ENCODE data around the gene TBC1D7. TPM values are rescaled to one million over a fixed set of nuclear protein-coding genes. Genes with fewer than 3 reads are reported as not detected.

The TBC1D7 gene
- total and polyA plus RNA-seq, 2 of the 4 experiments (the other 2 are of a cell fraction), result 14.3 to 22.6 TPM

DNA sequence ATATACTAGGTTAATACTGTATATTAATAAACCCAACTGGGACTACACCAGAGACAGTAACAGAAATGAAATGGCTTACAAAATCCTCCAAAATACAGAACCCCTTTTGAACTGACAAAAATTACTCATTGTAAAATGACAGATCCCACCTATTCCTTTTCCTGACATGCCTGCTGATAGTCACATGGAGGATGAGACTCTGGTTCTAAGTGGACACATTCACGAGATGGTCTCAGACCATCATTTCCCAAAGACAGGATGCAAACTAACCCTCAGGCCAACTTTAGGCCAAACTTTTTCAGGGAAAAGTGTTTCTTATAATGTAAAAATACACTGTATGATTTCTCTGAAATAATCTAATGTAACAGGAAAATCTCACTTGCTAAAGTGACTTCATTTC, 22.5 kb downstream of the TBC1D7 start:
- no CpG with 5 or more reads among the region's 1 CpG for WGBS, 2 experiments (ENCODE audit: extremely low coverage in 2 of 2, insufficient read length in 1 of 2)
- intact Hi-C loops (cut with micrococcal nuclease), result no loop called here

More for the DNA sequence above, 22.5 kb downstream of the TBC1D7 start:
- TF ChIP-seq BHLHE40 (IDR thresholded peaks at IDR 0.05; ENCODE audit: low read depth, low read length) (no peak), RCOR1 (IDR thresholded peaks at IDR 0.05; ENCODE audit: insufficient replicate concordance, low read length) (no peak), CHD1 (IDR thresholded peaks at IDR 0.05; ENCODE audit: low read depth, low read length) (no peak), MAZ (IDR thresholded peaks at IDR 0.05; ENCODE audit: borderline replicate concordance, low read depth, low read length) (no peak), SMC3 (IDR thresholded peaks at IDR 0.05; ENCODE audit: low read depth, low read length) (no peak), POLR2A (IDR thresholded peaks at IDR 0.05; ENCODE audit: low read depth, low read length) (no peak), CEBPB (IDR thresholded peaks at IDR 0.05; ENCODE audit: low read depth, low read length) (no peak), MXI1 (IDR thresholded peaks at IDR 0.05; ENCODE audit: borderline replicate concordance, low read depth, low read length) (no peak), FOS (IDR thresholded peaks at IDR 0.05; ENCODE audit: low read depth, low read length) (no peak), NFE2L2 (IDR thresholded peaks at IDR 0.05; ENCODE audit: low read depth, low read length) (no peak)
- POLR2A ChIA-PET (ENCODE audit: unreplicated experiment), result no interaction called here
- no peak overlapping the region for H2BK5ac ChIP-seq (ENCODE audit: low read depth, low read length, poor library complexity, severe bottlenecking)
- no peak overlapping the region for H4K91ac ChIP-seq (ENCODE audit: insufficient read depth, low read depth, low read length)
- no peak overlapping the region for H2AK5ac ChIP-seq (ENCODE audit: low read depth, low read length)
- H4K8ac ChIP-seq (ENCODE audit: low read depth in 2 of 2, low read length in 2 of 2), result no peak overlapping the region
- H4K20me1 ChIP-seq (ENCODE audit: insufficient read depth, low read length), result no peaks in the 10 kb centered on the region
- no peak overlapping the region for H3K4me3 ChIP-seq (ENCODE audit: insufficient read depth, low read depth, low read length)
- no peaks in the 10 kb centered on the region for H3K27me3 ChIP-seq (ENCODE audit: control insufficient read depth, insufficient read depth, low read length)
- no peak overlapping the region for H2AFZ ChIP-seq (replicated peaks; ENCODE audit: low read length, poor library complexity)
- no peak for DNase-seq
- H3K4ac ChIP-seq (ENCODE audit: low read depth, low read length), result no peak overlapping the region
- peaks cover 10% of the 10 kb centered on the region for H3K4me1 ChIP-seq (ENCODE audit: control insufficient read depth, insufficient read depth, low read length)
- H3K23ac ChIP-seq (ENCODE audit: low read depth, low read length), result no peak overlapping the region
- H3K36me3 ChIP-seq (ENCODE audit: control insufficient read depth, insufficient read depth, low read length), result peaks cover 13% of the 10 kb centered on the region; the same call in 1 of the 2 replicates
- in situ Hi-C loops (cut with MboI; ENCODE audit: low sequenced_read_pairs), result no loop called here
- H3K27ac ChIP-seq (ENCODE audit: insufficient read depth, low read length), result no peak overlapping the region
- peaks cover 8% of the 10 kb centered on the region for H3K9me1 ChIP-seq (ENCODE audit: insufficient read depth, low read length)
- H2BK20ac ChIP-seq (ENCODE audit: low read depth, low read length), result no peak overlapping the region
- peaks cover 6 to 11% of the 10 kb centered on the region in 2 experiments; a peak in 2 of 4 replicates for H3K79me1 ChIP-seq (ENCODE audit: low read depth in 1 of 2, low read length in 2 of 2)
- BruUV-seq (replicated peaks), result no TSS peak
- ATAC-seq (ENCODE audit: low read depth), result no peak
- H3K18ac ChIP-seq (ENCODE audit: low read depth, low read length), result no peak overlapping the region
- H3K56ac ChIP-seq (ENCODE audit: extremely low read depth, insufficient read depth, low read length), result no peak overlapping the region
- H2BK120ac ChIP-seq (ENCODE audit: low read depth, low read length), result no peak overlapping the region
- CTCF ChIA-PET, result interaction anchor here (1.5 kb wide), 1 partner anchor 17 kb away, joined by 5 read pairs; no protein-coding TSS in a partner anchor
- dilution Hi-C loops (cut with HindIII; ENCODE audit: low sequenced_read_pairs, unreplicated experiment), result no loop called here
- H3K4me2 ChIP-seq (ENCODE audit: low read depth, low read length), result no peak overlapping the region
- no peaks in the 10 kb centered on the region for H3K9me3 ChIP-seq (ENCODE audit: control insufficient read depth, insufficient read depth, low read length)
- H3K9ac ChIP-seq (ENCODE audit: low read depth, low read length), result no peak overlapping the region
- H4K5ac ChIP-seq (ENCODE audit: low read depth, low read length), result no peak overlapping the region
- H3K14ac ChIP-seq (replicated peaks; ENCODE audit: low read depth, low read length), result no peak overlapping the region
- H2BK15ac ChIP-seq (ENCODE audit: low read depth, low read length), result no peak overlapping the region
- no peak overlapping the region for H2AK9ac ChIP-seq (replicated peaks; ENCODE audit: low read depth, low read length, poor library complexity)
